Fibroblast of peridontal ligament (primary cell): Measurements from ENCODE around the gene JUNB.

Source experiments
- DNase-seq: peaks from one replicate; pipeline ENCODE4 v3.0.0-alpha.2; 2010; ENCODE audit errors: extremely low read depth

JUNB gene

GRCh38 chr19:12774588-12775555, 16.4 kb upstream of the JUNB start, which contains the start of gene HOOK2:
Gene HOOK2 (minus strand): TSS chr19:12775552. CDS start chr19:12775449, 103 bp downstream.
- no peak for DNase-seq

- peak; percentile 71 for DNase-seq
These were observed 13.9 kb upstream of the JUNB start for GRCh38 chr19:12777217-12778016.

GRCh38 chr19:12778017-12778904, 13.0 kb upstream of the JUNB start:
- peak; percentile 73 for DNase-seq

- DNase-seq, result no peak
These were observed 12.5 kb upstream of the JUNB start for GRCh38 chr19:12778905-12779161.

- peak; percentile 91 for DNase-seq
These were observed 11.9 kb upstream of the JUNB start for GRCh38 chr19:12779162-12779993.

GRCh38 chr19:12782174-12782423, 9.2 kb upstream of the JUNB start:
- DNase-seq, result no peak

GRCh38 chr19:12782424-12783290, 8.6 kb upstream of the JUNB start:
- DNase-seq, result peak; percentile 82

GRCh38 chr19:12783291-12783848, 7.9 kb upstream of the JUNB start:
- DNase-seq, result no peak

GRCh38 chr19:12783849-12784393, 7.4 kb upstream of the JUNB start:
- DNase-seq, result no peak

- no peak for DNase-seq
These were observed 6.9 kb upstream of the JUNB start for GRCh38 chr19:12784394-12784870.

- peak; percentile 39 for DNase-seq
These were observed 6.3 kb upstream of the JUNB start for GRCh38 chr19:12784871-12785430.

- DNase-seq, result no peak
These were observed 5.8 kb upstream of the JUNB start for GRCh38 chr19:12785431-12786031.

GRCh38 chr19:12786141-12786870, 5.0 kb upstream of the JUNB start:
- no peak for DNase-seq

- DNase-seq, result no peak
These were observed 4.3 kb upstream of the JUNB start for GRCh38 chr19:12786952-12787351.

GRCh38 chr19:12787458-12787857, 3.8 kb upstream of the JUNB start:
- no peak for DNase-seq

GRCh38 chr19:12788042-12788681, 3.1 kb upstream of the JUNB start:
- DNase-seq, result no peak

- DNase-seq, result peak; percentile 59
These were observed 2.6 kb upstream of the JUNB start for GRCh38 chr19:12788682-12789097.
